ENCODE results near the gene RGS6. TPM values are rescaled to one million over a fixed set of nuclear protein-coding genes. Genes with fewer than 3 reads are reported as not detected.

The RGS6 gene
- total and polyA plus RNA-seq, 2 donors (not counting 1 experiment from before 2014, with no cell fraction given) = not detected

DNA sequence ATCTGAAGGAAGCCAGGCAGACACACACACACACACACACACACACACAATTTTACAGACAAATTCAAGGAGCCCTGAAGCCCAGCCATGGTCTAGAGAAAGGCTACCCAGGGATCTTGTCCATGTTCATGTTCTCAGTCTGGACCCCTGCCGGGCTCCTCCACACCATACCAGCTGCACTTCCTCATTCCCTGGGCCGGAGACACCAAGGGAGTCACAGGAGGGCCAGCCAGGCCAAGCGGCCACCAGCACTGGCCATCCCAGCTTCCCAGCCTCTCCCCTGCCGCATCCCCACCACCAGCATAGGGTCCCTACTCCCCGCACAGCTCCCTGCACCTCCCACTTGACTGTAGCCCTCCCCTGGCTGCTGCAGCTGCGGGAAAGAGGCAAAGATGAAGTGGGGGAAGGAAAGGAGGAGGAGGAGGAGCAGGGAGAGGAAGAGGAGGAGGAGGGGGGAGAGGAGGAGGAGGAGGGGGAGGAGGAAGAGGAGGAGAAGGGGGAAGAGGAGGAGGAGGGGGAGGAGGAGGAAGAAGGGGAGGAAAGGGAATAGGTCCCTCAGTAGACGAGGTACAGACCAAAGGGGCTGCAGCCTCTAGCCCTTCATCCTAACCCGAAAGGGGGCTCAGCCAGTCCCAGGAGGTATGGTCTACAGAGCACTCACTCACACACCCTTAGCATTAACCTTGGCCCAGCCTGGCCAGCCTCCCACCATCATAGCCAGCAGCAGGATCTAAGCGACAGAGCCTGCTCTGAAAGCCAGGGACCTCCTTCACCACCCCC lies 668.5 kb downstream of the RGS6 start:
- no peaks in the 10 kb centered on the region for H4K20me1 ChIP-seq (ENCODE audit: control insufficient read depth, extremely low read depth, insufficient read depth, low read length)
- no peaks in the 10 kb centered on the region for H3K79me2 ChIP-seq (ENCODE audit: control insufficient read depth, insufficient read depth, low read length)
- no peaks in the 10 kb centered on the region for H3K27me3 ChIP-seq (ENCODE audit: control insufficient read depth, insufficient read depth, low read length)
- no peak for DNase-seq (ENCODE audit: low read depth in 2 of 2)
- no peak overlapping the region for H3K4me3 ChIP-seq (replicated peaks in 1 of 4; ENCODE audit: control extremely low read depth in 1 of 4, insufficient read depth in 1 of 4, low read depth in 3 of 4, low read length in 4 of 4)
- H3K36me3 ChIP-seq (ENCODE audit: control insufficient read depth, insufficient read depth, low read length) = no peaks in the 10 kb centered on the region
- no peak overlapping the region for H3K9ac ChIP-seq (ENCODE audit: insufficient read depth, low read length)
- H3K9me3 ChIP-seq (ENCODE audit: control insufficient read depth, insufficient read depth, low read depth, low read length) = no peaks in the 10 kb centered on the region
- no peak overlapping the region for H3K4me2 ChIP-seq (ENCODE audit: extremely low read depth, insufficient read depth, low read length)
- H2AFZ ChIP-seq (ENCODE audit: low read length) = peak overlapping the region; percentile 43
- H3K4me1 ChIP-seq (ENCODE audit: control insufficient read depth, extremely low read depth, insufficient read depth, low read length) = no peaks in the 10 kb centered on the region
- H3K27ac ChIP-seq (ENCODE audit: insufficient read depth, low read length) = no peak overlapping the region
- no peak for TF ChIP-seq EZH2 (IDR thresholded peaks at IDR 0.05; ENCODE audit: low read length, missing control alignments)
- TF ChIP-seq, protein P1, sequence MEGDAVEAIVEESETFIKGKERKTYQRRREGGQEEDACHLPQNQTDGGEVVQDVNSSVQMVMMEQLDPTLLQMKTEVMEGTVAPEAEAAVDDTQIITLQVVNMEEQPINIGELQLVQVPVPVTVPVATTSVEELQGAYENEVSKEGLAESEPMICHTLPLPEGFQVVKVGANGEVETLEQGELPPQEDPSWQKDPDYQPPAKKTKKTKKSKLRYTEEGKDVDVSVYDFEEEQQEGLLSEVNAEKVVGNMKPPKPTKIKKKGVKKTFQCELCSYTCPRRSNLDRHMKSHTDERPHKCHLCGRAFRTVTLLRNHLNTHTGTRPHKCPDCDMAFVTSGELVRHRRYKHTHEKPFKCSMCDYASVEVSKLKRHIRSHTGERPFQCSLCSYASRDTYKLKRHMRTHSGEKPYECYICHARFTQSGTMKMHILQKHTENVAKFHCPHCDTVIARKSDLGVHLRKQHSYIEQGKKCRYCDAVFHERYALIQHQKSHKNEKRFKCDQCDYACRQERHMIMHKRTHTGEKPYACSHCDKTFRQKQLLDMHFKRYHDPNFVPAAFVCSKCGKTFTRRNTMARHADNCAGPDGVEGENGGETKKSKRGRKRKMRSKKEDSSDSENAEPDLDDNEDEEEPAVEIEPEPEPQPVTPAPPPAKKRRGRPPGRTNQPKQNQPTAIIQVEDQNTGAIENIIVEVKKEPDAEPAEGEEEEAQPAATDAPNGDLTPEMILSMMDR (conservative IDR thresholded peaks at IDR 0.05 in 1 of 2, IDR thresholded peaks at IDR 0.05 in 1 of 2; ENCODE audit: low read depth in 1 of 2, low read length in 2 of 2) = no peak

DNA sequence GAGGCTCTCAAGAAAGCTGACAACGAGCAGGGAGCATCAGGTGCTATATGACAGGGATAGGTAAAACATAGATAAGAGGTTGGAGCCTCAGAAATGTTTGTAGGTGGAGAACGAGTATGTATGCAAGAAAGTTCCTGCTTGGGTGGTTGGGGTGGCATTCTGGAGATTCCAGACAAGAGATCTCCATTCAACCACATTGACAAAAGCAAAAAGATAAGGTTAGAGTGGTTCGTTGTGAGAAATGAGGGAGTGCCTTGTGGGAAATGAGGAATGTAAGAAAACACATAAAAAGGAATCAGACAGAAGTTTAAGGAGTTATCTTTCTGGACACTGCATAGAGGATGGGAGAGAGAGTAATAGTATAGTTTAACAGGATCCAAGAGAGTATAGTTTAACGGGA lies 671.4 kb downstream of the RGS6 start:
- H3K4me3 ChIP-seq (replicated peaks in 1 of 4; ENCODE audit: control extremely low read depth in 1 of 4, insufficient read depth in 1 of 4, low read depth in 3 of 4, low read length in 4 of 4) = no peak overlapping the region
- H3K9ac ChIP-seq (ENCODE audit: insufficient read depth, low read length) = no peak overlapping the region
- no peak for TF ChIP-seq EZH2 (IDR thresholded peaks at IDR 0.05; ENCODE audit: low read length, missing control alignments)
- TF ChIP-seq, protein P1 (conservative IDR thresholded peaks at IDR 0.05 in 1 of 2, IDR thresholded peaks at IDR 0.05 in 1 of 2; ENCODE audit: low read depth in 1 of 2, low read length in 2 of 2) = no peak
- H3K4me2 ChIP-seq (ENCODE audit: extremely low read depth, insufficient read depth, low read length) = no peak overlapping the region
- no peak overlapping the region for H2AFZ ChIP-seq (ENCODE audit: low read length)
- H4K20me1 ChIP-seq (ENCODE audit: control insufficient read depth, extremely low read depth, insufficient read depth, low read length) = no peaks in the 10 kb centered on the region
- H3K27ac ChIP-seq (ENCODE audit: insufficient read depth, low read length) = no peak overlapping the region
- H3K36me3 ChIP-seq (ENCODE audit: control insufficient read depth, insufficient read depth, low read length) = no peaks in the 10 kb centered on the region
- peak in 1 of 2 donors; percentile 84 for DNase-seq (ENCODE audit: low read depth in 2 of 2)
- no peaks in the 10 kb centered on the region for H3K27me3 ChIP-seq (ENCODE audit: control insufficient read depth, insufficient read depth, low read length)
- H3K4me1 ChIP-seq (ENCODE audit: control insufficient read depth, extremely low read depth, insufficient read depth, low read length) = peaks cover 15% of the 10 kb centered on the region
- H3K9me3 ChIP-seq (ENCODE audit: control insufficient read depth, insufficient read depth, low read depth, low read length) = no peaks in the 10 kb centered on the region
- no peaks in the 10 kb centered on the region for H3K79me2 ChIP-seq (ENCODE audit: control insufficient read depth, insufficient read depth, low read length)

DNA sequence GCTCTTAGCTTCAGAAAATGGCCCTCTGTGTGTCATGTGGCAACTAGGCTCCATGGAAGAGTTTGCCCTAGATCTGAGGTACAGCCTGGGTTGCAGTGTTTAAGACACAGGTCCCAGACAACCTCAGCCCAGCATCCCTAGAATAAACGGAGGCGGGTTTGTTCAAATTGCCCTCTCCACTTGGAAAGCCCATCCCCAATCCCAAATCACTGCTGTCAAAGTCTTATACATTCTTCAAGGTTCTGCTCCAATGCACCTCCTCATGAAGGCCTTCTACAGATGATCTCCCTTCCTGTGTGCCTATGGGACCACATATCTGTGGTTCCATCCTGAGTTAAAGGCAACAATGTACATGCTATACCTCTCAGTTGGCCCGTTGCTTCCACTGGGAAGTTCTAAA lies 671.9 kb downstream of the RGS6 start:
- DNase-seq (ENCODE audit: low read depth in 2 of 2) = no peak
- Histone ChIP-seq H3K4me2 (ENCODE audit: extremely low read depth, insufficient read depth, low read length) (no peak overlapping the region), H4K20me1 (ENCODE audit: control insufficient read depth, extremely low read depth, insufficient read depth, low read length) (no peaks in the 10 kb centered on the region), H3K9me3 (ENCODE audit: control insufficient read depth, insufficient read depth, low read depth, low read length) (no peaks in the 10 kb centered on the region), H2AFZ (ENCODE audit: low read length) (no peak overlapping the region), H3K27me3 (ENCODE audit: control insufficient read depth, insufficient read depth, low read length) (no peaks in the 10 kb centered on the region), H3K9ac (ENCODE audit: insufficient read depth, low read length) (no peak overlapping the region), H3K79me2 (ENCODE audit: control insufficient read depth, insufficient read depth, low read length) (no peaks in the 10 kb centered on the region), H3K4me1 (ENCODE audit: control insufficient read depth, extremely low read depth, insufficient read depth, low read length) (peaks cover 17% of the 10 kb centered on the region), H3K4me3 (replicated peaks in 1 of 4; ENCODE audit: control extremely low read depth in 1 of 4, insufficient read depth in 1 of 4, low read depth in 3 of 4, low read length in 4 of 4) (no peak overlapping the region), H3K36me3 (ENCODE audit: control insufficient read depth, insufficient read depth, low read length) (no peaks in the 10 kb centered on the region), H3K27ac (ENCODE audit: insufficient read depth, low read length) (no peak overlapping the region)
- TF ChIP-seq EZH2 (IDR thresholded peaks at IDR 0.05; ENCODE audit: low read length, missing control alignments) = no peak
- TF ChIP-seq, protein P1 (conservative IDR thresholded peaks at IDR 0.05 in 1 of 2, IDR thresholded peaks at IDR 0.05 in 1 of 2; ENCODE audit: low read depth in 1 of 2, low read length in 2 of 2) = no peak

Data from fibroblast of lung (primary cell).